Ammon's horn (tissue), 1 donor: Measurements from ENCODE around the gene ZGPAT.
"Not testable (repeated sequence)": the region's sequence is repeated elsewhere in the genome, so short reads cannot be mapped to it uniquely, and the experiment has no call there.

Experiments
- DNase-seq: peaks from one replicate; pipeline ENCODE4 v3.0.0-alpha.2; 2016; ENCODE audit warnings: low spot score

Gene ZGPAT

GRCh38 chr20:63766695-63767426, 59.0 kb downstream of the ZGPAT start:
- DNase-seq = no peak

- DNase-seq = no peak
Observed at GRCh38 chr20:63767456-63767855, 59.6 kb downstream of the ZGPAT start.

- no peak for DNase-seq
Observed at GRCh38 chr20:63767886-63768285, 60.0 kb downstream of the ZGPAT start.

GRCh38 chr20:63768591-63769515, 61.0 kb downstream of the ZGPAT start:
- DNase-seq = no peak

GRCh38 chr20:63769891-63770474, 62.1 kb downstream of the ZGPAT start:
- no peak for DNase-seq

GRCh38 chr20:63771046-63771707, 63.3 kb downstream of the ZGPAT start:
- no peak for DNase-seq

GRCh38 chr20:63772781-63773518, 65.1 kb downstream of the ZGPAT start:
- DNase-seq = no peak

GRCh38 chr20:63773571-63774241, 65.9 kb downstream of the ZGPAT start:
- no peak for DNase-seq

GRCh38 chr20:63774306-63774705, 66.5 kb downstream of the ZGPAT start:
- no peak for DNase-seq

GRCh38 chr20:63775096-63775978, 67.5 kb downstream of the ZGPAT start:
- DNase-seq = peak; percentile 48

- DNase-seq = not testable (repeated sequence)
Observed at GRCh38 chr20:63776875-63777274, 69.0 kb downstream of the ZGPAT start.

GRCh38 chr20:63777614-63778013, 69.8 kb downstream of the ZGPAT start:
- no peak for DNase-seq

- DNase-seq = no peak
Observed at GRCh38 chr20:63778034-63778752, 70.4 kb downstream of the ZGPAT start.

GRCh38 chr20:63778857-63779256, 71.0 kb downstream of the ZGPAT start:
- no peak for DNase-seq

GRCh38 chr20:63781181-63781580, 73.3 kb downstream of the ZGPAT start:
- DNase-seq = no peak

GRCh38 chr20:63782051-63782471, 74.2 kb downstream of the ZGPAT start:
- no peak for DNase-seq

- no peak for DNase-seq
Observed at GRCh38 chr20:63782521-63782971, 74.7 kb downstream of the ZGPAT start.

- no peak for DNase-seq
Observed at GRCh38 chr20:63783970-63784369, 76.1 kb downstream of the ZGPAT start.

GRCh38 chr20:63785691-63786131, 77.9 kb downstream of the ZGPAT start:
- DNase-seq = peak; percentile 57
